ENCODE data around the gene ARFGEF2. TPM values are rescaled to one million over a fixed set of nuclear protein-coding genes. Genes with fewer than 3 reads are reported as not detected.
"Not testable (repeated sequence)": the region's sequence is repeated elsewhere in the genome, so short reads cannot be mapped to it uniquely, and the experiment has no call there.

The ARFGEF2 gene
- total and polyA plus RNA-seq, 2 of the 4 experiments (the other 2 are of a cell fraction): 10.3 to 39.1 TPM

DNA sequence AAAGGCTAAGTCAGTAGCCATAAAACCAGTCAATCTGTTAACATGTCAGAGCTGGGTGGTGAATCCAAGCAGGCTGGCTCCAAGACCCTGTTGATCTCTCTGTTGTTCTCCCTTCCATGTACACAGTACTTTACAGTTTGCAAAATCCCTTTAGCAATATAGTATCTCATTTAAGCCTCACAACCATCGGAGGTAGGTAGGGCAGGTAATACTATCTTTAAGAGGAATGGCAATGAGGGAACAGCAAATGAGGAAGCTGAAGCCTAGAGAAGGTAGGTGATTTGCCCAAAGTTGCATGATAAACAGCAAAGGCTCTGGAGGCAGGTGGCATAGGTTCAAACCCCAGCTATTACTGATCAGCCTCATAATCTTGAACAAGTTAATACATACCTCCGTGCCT lies 34.7 kb upstream of the ARFGEF2 start:
- Histone ChIP-seq H4K91ac (ENCODE audit: insufficient read depth, low read depth, low read length) (no peak overlapping the region), H3K14ac (replicated peaks; ENCODE audit: low read depth, low read length) (no peak overlapping the region), H3K18ac (ENCODE audit: low read depth, low read length) (no peak overlapping the region), H3K23ac (ENCODE audit: low read depth, low read length) (no peak overlapping the region), H4K20me1 (ENCODE audit: insufficient read depth, low read length) (no peaks in the 10 kb centered on the region), H3K9me1 (ENCODE audit: insufficient read depth, low read length) (no peaks in the 10 kb centered on the region), H3K4me1 (ENCODE audit: control insufficient read depth, insufficient read depth, low read length) (no peaks in the 10 kb centered on the region), H4K8ac (ENCODE audit: low read depth in 2 of 2, low read length in 2 of 2) (no peak overlapping the region), H2BK5ac (ENCODE audit: low read depth, low read length, poor library complexity, severe bottlenecking) (no peak overlapping the region), H2AFZ (replicated peaks; ENCODE audit: low read length, poor library complexity) (no peak overlapping the region), H3K27ac (ENCODE audit: insufficient read depth, low read length) (no peak overlapping the region), H3K4me3 (ENCODE audit: insufficient read depth, low read depth, low read length) (no peak overlapping the region), H3K4me2 (ENCODE audit: low read depth, low read length) (no peak overlapping the region), H3K56ac (ENCODE audit: extremely low read depth, insufficient read depth, low read length) (no peak overlapping the region), H2BK15ac (ENCODE audit: low read depth, low read length) (no peak overlapping the region), H2AK9ac (replicated peaks; ENCODE audit: low read depth, low read length, poor library complexity) (no peak overlapping the region), H3K79me1 (ENCODE audit: low read depth in 1 of 2, low read length in 2 of 2) (no peaks in the 10 kb centered on the region), H3K27me3 (ENCODE audit: control insufficient read depth, insufficient read depth, low read length) (peaks cover 7% of the 10 kb centered on the region), H4K5ac (ENCODE audit: low read depth, low read length) (no peak overlapping the region), H3K9ac (ENCODE audit: low read depth, low read length) (no peak overlapping the region), H3K4ac (ENCODE audit: low read depth, low read length) (no peak overlapping the region), H2AK5ac (ENCODE audit: low read depth, low read length) (no peak overlapping the region), H2BK120ac (ENCODE audit: low read depth, low read length) (no peak overlapping the region), H3K36me3 (ENCODE audit: control insufficient read depth, insufficient read depth, low read length) (no peaks in the 10 kb centered on the region), H3K9me3 (ENCODE audit: control insufficient read depth, insufficient read depth, low read length) (no peaks in the 10 kb centered on the region; the same call in 1 of the 2 replicates), H2BK20ac (ENCODE audit: low read depth, low read length) (no peak overlapping the region)
- dilution Hi-C loops (cut with HindIII; ENCODE audit: low sequenced_read_pairs, unreplicated experiment) (no loop called here), intact Hi-C loops (cut with micrococcal nuclease) (no loop called here), in situ Hi-C loops (cut with MboI; ENCODE audit: low sequenced_read_pairs) (loop anchor here (25.0 kb wide), 1 partner anchor 100 kb away; no protein-coding TSS in a partner anchor)
- DNase-seq (no peak), ATAC-seq (ENCODE audit: low read depth) (no peak)
- no peak for TF ChIP-seq MAZ (IDR thresholded peaks at IDR 0.05; ENCODE audit: borderline replicate concordance, low read depth, low read length)
- TF ChIP-seq, protein P1, sequence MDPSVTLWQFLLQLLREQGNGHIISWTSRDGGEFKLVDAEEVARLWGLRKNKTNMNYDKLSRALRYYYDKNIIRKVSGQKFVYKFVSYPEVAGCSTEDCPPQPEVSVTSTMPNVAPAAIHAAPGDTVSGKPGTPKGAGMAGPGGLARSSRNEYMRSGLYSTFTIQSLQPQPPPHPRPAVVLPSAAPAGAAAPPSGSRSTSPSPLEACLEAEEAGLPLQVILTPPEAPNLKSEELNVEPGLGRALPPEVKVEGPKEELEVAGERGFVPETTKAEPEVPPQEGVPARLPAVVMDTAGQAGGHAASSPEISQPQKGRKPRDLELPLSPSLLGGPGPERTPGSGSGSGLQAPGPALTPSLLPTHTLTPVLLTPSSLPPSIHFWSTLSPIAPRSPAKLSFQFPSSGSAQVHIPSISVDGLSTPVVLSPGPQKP (IDR thresholded peaks at IDR 0.05; ENCODE audit: borderline replicate concordance, low read depth, low read length): no peak
- BruUV-seq (replicated peaks): no TSS peak
- WGBS, 2 experiments (ENCODE audit: extremely low coverage in 2 of 2, insufficient read length in 1 of 2): no CpG with 5 or more reads among the region's 2 CpGs
- ChIA-PET CTCF (no interaction called here), POLR2A (ENCODE audit: unreplicated experiment) (no interaction called here)

- H2BK120ac ChIP-seq (ENCODE audit: low read depth, low read length); H3K79me1 ChIP-seq (ENCODE audit: low read depth in 1 of 2, low read length in 2 of 2); CTCF ChIA-PET; H3K18ac ChIP-seq (ENCODE audit: low read depth, low read length); DNase-seq; BruUV-seq (replicated peaks); H2BK15ac ChIP-seq (ENCODE audit: low read depth, low read length); H3K4ac ChIP-seq (ENCODE audit: low read depth, low read length); H2AK9ac ChIP-seq (replicated peaks; ENCODE audit: low read depth, low read length, poor library complexity); H2BK5ac ChIP-seq (ENCODE audit: low read depth, low read length, poor library complexity, severe bottlenecking); H2BK20ac ChIP-seq (ENCODE audit: low read depth, low read length); H3K36me3 ChIP-seq (ENCODE audit: control insufficient read depth, insufficient read depth, low read length); ATAC-seq (ENCODE audit: low read depth); H3K4me2 ChIP-seq (ENCODE audit: low read depth, low read length); H4K8ac ChIP-seq (ENCODE audit: low read depth in 2 of 2, low read length in 2 of 2); H4K91ac ChIP-seq (ENCODE audit: insufficient read depth, low read depth, low read length); H3K56ac ChIP-seq (ENCODE audit: extremely low read depth, insufficient read depth, low read length); H3K27ac ChIP-seq (ENCODE audit: insufficient read depth, low read length); POLR2A ChIA-PET (ENCODE audit: unreplicated experiment); H3K4me3 ChIP-seq (ENCODE audit: insufficient read depth, low read depth, low read length); H3K9ac ChIP-seq (ENCODE audit: low read depth, low read length); H3K23ac ChIP-seq (ENCODE audit: low read depth, low read length); H4K20me1 ChIP-seq (ENCODE audit: insufficient read depth, low read length); H4K5ac ChIP-seq (ENCODE audit: low read depth, low read length); intact Hi-C loops (cut with micrococcal nuclease); H3K4me1 ChIP-seq (ENCODE audit: control insufficient read depth, insufficient read depth, low read length); H3K9me1 ChIP-seq (ENCODE audit: insufficient read depth, low read length); H3K14ac ChIP-seq (replicated peaks; ENCODE audit: low read depth, low read length); H2AK5ac ChIP-seq (ENCODE audit: low read depth, low read length); H3K9me3 ChIP-seq (ENCODE audit: control insufficient read depth, insufficient read depth, low read length); dilution Hi-C loops (cut with HindIII; ENCODE audit: low sequenced_read_pairs, unreplicated experiment); H2AFZ ChIP-seq (replicated peaks; ENCODE audit: low read length, poor library complexity): not testable (repeated sequence)
- H3K27me3 ChIP-seq (ENCODE audit: control insufficient read depth, insufficient read depth, low read length): peaks cover 15% of the 10 kb centered on the region
- no CpG with 5 or more reads among the region's 6 CpGs for WGBS, 2 experiments (ENCODE audit: extremely low coverage in 2 of 2, insufficient read length in 1 of 2)
- in situ Hi-C loops (cut with MboI; ENCODE audit: low sequenced_read_pairs): loop anchor here (25.0 kb wide), 1 partner anchor 101 kb away; no protein-coding TSS in a partner anchor
These were observed 33.0 kb upstream of the ARFGEF2 start for GRCh38 chr20:48888517-48888916.

Measured in IMR-90 (cell line).